ENCODE data around the gene LCAT. TPM values are rescaled to one million over a fixed set of nuclear protein-coding genes. Genes with fewer than 3 reads are reported as not detected.

LCAT gene
- total RNA-seq, 1 experiment from 2014 or later: 17.8 TPM

DNA sequence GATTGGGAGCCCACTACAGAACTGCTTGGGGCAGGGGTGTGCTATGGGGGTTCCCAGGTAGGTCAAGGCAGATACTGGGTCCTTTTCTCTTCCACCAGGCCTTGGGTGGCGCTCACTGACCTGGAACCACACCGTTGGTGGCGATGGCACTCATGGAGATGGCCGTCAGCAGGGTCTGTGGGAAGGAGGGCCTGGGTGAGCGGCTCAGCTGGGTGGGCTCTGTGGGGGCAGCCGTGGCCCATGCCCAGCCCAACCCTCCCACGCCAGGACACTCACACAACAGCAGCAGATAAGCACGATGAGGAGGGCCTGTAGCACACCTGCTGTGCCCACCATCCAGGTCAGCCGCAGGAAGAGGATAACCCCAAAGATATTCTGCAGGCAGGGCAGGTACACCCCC, 13.7 kb upstream of the LCAT start:
- no peaks in the 10 kb centered on the region for H3K9me3 ChIP-seq (ENCODE audit: control insufficient read depth, low read depth, low read length)
- H3K4me1 ChIP-seq (ENCODE audit: insufficient read depth, low read length): no peaks in the 10 kb centered on the region

More for the DNA sequence above, 13.7 kb upstream of the LCAT start:
- Histone ChIP-seq H2BK15ac (ENCODE audit: low read depth, low read length) (no peak overlapping the region), H4K8ac (replicated peaks; ENCODE audit: insufficient read length, low read depth, low read length) (no peak overlapping the region), H2BK120ac (ENCODE audit: low read depth, low read length, poor library complexity, severe bottlenecking) (no peak overlapping the region), H3K4me2 (ENCODE audit: insufficient read depth, insufficient read length, low read length) (no peak overlapping the region), H2AFZ (ENCODE audit: low read length) (no peak overlapping the region), H2AK5ac (ENCODE audit: insufficient read length, low read length) (no peak overlapping the region), H3T11ph (ENCODE audit: low read length) (no peak overlapping the region), H2BK20ac (ENCODE audit: low read depth, low read length, poor library complexity, severe bottlenecking) (no peak overlapping the region), H3K18ac (ENCODE audit: insufficient read length, low read depth, low read length) (no peak overlapping the region), H2BK5ac (ENCODE audit: insufficient read length, low read length) (no peak overlapping the region), H2BK12ac (ENCODE audit: insufficient read length, low read depth, low read length) (no peak overlapping the region), H3K9ac (ENCODE audit: extremely low read depth, insufficient read length, low read length) (no peak overlapping the region), H4K91ac (ENCODE audit: insufficient read length, low read depth, low read length) (no peak overlapping the region), H3K79me1 (ENCODE audit: insufficient read depth, low read depth, low read length, poor library complexity, severe bottlenecking) (no peaks in the 10 kb centered on the region), H3K23ac (ENCODE audit: insufficient read length, low read depth, low read length) (no peak overlapping the region), H3K27ac (ENCODE audit: insufficient read length, low read depth, low read length) (no peak overlapping the region), H3K79me2 (ENCODE audit: insufficient read depth, low read length) (no peaks in the 10 kb centered on the region), H3K56ac (ENCODE audit: insufficient read length, low read depth, low read length) (no peak overlapping the region), H3K14ac (ENCODE audit: insufficient read depth, low read length) (no peak overlapping the region), H3K4ac (ENCODE audit: low read depth, low read length) (no peak overlapping the region), H4K20me1 (ENCODE audit: control insufficient read depth, insufficient read depth, insufficient read length) (no peaks in the 10 kb centered on the region), H4K5ac (ENCODE audit: insufficient read length, low read depth, low read length) (no peak overlapping the region), H3K27me3 (ENCODE audit: insufficient read depth, low read length) (no peaks in the 10 kb centered on the region), H3K23me2 (ENCODE audit: insufficient read length, low read depth, low read length, poor library complexity, severe bottlenecking) (no peaks in the 10 kb centered on the region)
- Mint-ChIP-seq H3K27me3 (ENCODE audit: low read depth) (no peaks in the 10 kb centered on the region), H3K9me3 (no peaks in the 10 kb centered on the region), H3K27ac (no peak overlapping the region), H3K36me3 (ENCODE audit: insufficient read depth in 1 of 3, low read depth in 3 of 3) (peaks cover 17 to 75% (median 47%) of the 10 kb centered on the region in 3 experiments), H3K4me3 (no peak overlapping the region), H3K4me1 (no peaks in the 10 kb centered on the region)
- WGBS (ENCODE audit: extremely low coverage, insufficient read length, low lambda C conversion rate): no CpG with 5 or more reads among the region's 9 CpGs
- no peak for DNase-seq
- no peak for TF ChIP-seq CTCF (conservative IDR thresholded peaks at IDR 0.05)

Data from H9 (cell line).